ENCODE data around the gene ZMYND12. TPM values are rescaled to one million over a fixed set of nuclear protein-coding genes. Genes with fewer than 3 reads are reported as not detected.
A peak's percentile ranks its signal among the peaks of the same experiment; 100 is the strongest.
"Not testable (repeated sequence)": the region's sequence is repeated elsewhere in the genome, so short reads cannot be mapped to it uniquely, and the experiment has no call there.

ZMYND12 gene
- total RNA-seq (1 to 10 TPM; 1.0 to 2.8 (median 1.7) TPM), polyA plus RNA-seq (1 to 10 TPM; 1.1 to 1.7 TPM)

- peak; percentile 83 to 94 (median 89) for DNase-seq
- intact Hi-C loops (cut with DNase I), result loop anchor here in 1 of 3 donors (10.0 kb wide), 1 partner anchor 111 kb away; no protein-coding TSS in a partner anchor
- Histone ChIP-seq H3K9me3 (no peaks in the 10 kb centered on the region), H3K36me3 (peaks cover 0 to 5% (median 0%) of the 10 kb centered on the region in 3 donors), H3K4me3 (peak within 1 kb of the TSS; percentile 85 to 99 (median 92)), H3K4me1 (peaks cover 12 to 23% (median 16%) of the 10 kb centered on the region in 3 donors), H3K27ac (peak within 1 kb of the TSS; percentile 92 to 97 (median 94)), H3K27me3 (no peaks in the 10 kb centered on the region)
- peak in 1 of 4 donors; percentile 10 for TF ChIP-seq CTCF (IDR thresholded peaks at IDR 0.05)
- peak; percentile 93 to 97 (median 95) for ATAC-seq
- no peak for FAIRE-seq
- 0% methylated on average over 60 to 66 of the region's 66 CpGs for WGBS, 2 donors
Observed at GRCh38 chr1:42456010-42456753, at the start of gene ZMYND12, which contains the start of gene PPCS. Gene ZMYND12 (minus strand): TSS chr1:42456022. CDS start chr1:42455997, 25 bp downstream. Gene PPCS (plus strand): TSS chr1:42456543. CDS start chr1:42456566, 23 bp downstream.

GRCh38 chr1:42504535-42505128 lies 48.8 kb upstream of the ZMYND12 start:
- Histone ChIP-seq H3K36me3 (peaks cover 0 to 13% (median 0%) of the 10 kb centered on the region in 3 donors), H3K27me3 (no peaks in the 10 kb centered on the region), H3K4me3 (no peak overlapping the region), H3K27ac (no peak overlapping the region), H3K9me3 (peaks cover 0 to 7% (median 0%) of the 10 kb centered on the region in 4 donors), H3K4me1 (no peaks in the 10 kb centered on the region)
- FAIRE-seq, result no peak
- no peak for ATAC-seq
- intact Hi-C loops (cut with DNase I), result no loop called here
- TF ChIP-seq CTCF (IDR thresholded peaks at IDR 0.05), result no peak
- WGBS, 2 donors, result 95% methylated on average over 2 of the region's 2 CpGs
- DNase-seq, result no peak

- H3K4me1 ChIP-seq; H3K9me3 ChIP-seq; intact Hi-C loops (cut with DNase I); H3K4me3 ChIP-seq; H3K27me3 ChIP-seq; FAIRE-seq; ATAC-seq; H3K27ac ChIP-seq; DNase-seq: not testable (repeated sequence)
- 87 to 93% methylated on average over 11 of the region's 11 CpGs for WGBS, 2 donors
- H3K36me3 ChIP-seq, result peaks cover 0 to 15% (median 0%) of the 10 kb centered on the region in 3 donors
Observed at GRCh38 chr1:42502031-42502430, 46.2 kb upstream of the ZMYND12 start.

- no peaks in the 10 kb centered on the region for H3K36me3 ChIP-seq
- H3K27ac ChIP-seq, result no peak overlapping the region
- H3K4me1 ChIP-seq, result no peaks in the 10 kb centered on the region
- H3K9me3 ChIP-seq, result no peaks in the 10 kb centered on the region
- intact Hi-C loops (cut with DNase I), result no loop called here
- FAIRE-seq (no peak), ATAC-seq (no peak), DNase-seq (no peak)
- 97 to 98% methylated on average over 3 of the region's 3 CpGs for WGBS, 2 donors
- H3K27me3 ChIP-seq, result no peaks in the 10 kb centered on the region
- TF ChIP-seq CTCF (IDR thresholded peaks at IDR 0.05), result no peak
- no peak overlapping the region for H3K4me3 ChIP-seq
Observed at GRCh38 chr1:42490237-42490636, 34.4 kb upstream of the ZMYND12 start.

GRCh38 chr1:42484382-42484781 lies 28.6 kb upstream of the ZMYND12 start:
- H3K4me3 ChIP-seq, result no peak overlapping the region
- WGBS, 2 donors, result 92 to 93% methylated on average over 2 of the region's 2 CpGs
- no peak for TF ChIP-seq CTCF (IDR thresholded peaks at IDR 0.05)
- no peaks in the 10 kb centered on the region for H3K27me3 ChIP-seq
- DNase-seq (no peak), FAIRE-seq (no peak), ATAC-seq (no peak)
- H3K27ac ChIP-seq, result no peak overlapping the region
- no peaks in the 10 kb centered on the region for H3K4me1 ChIP-seq
- intact Hi-C loops (cut with DNase I), result no loop called here
- H3K36me3 ChIP-seq, result peaks cover 0 to 6% (median 0%) of the 10 kb centered on the region in 3 donors
- no peaks in the 10 kb centered on the region for H3K9me3 ChIP-seq
